Ishikawa (cell line): Measurements from ENCODE around the gene PCCB.

ENCODE experiments used
- CEBPB ChIP-seq: IDR thresholded peaks from 2 replicates; pipeline ENCODE4 v1.6.1; 2012
- CREB1 ChIP-seq: IDR thresholded peaks from 2 replicates; pipeline ENCODE4 v1.6.1; 2012; ENCODE audit warnings: low read depth
- EGR1 ChIP-seq: IDR thresholded peaks from 2 replicates; pipeline ENCODE4 v1.6.1; 2012
- EP300 ChIP-seq: IDR thresholded peaks from 2 replicates; pipeline ENCODE4 v1.6.1; 2012; ENCODE audit warnings: borderline replicate concordance
- FOXM1 ChIP-seq: IDR thresholded peaks from 2 replicates; pipeline ENCODE4 v1.6.1; 2012; ENCODE audit warnings: low read depth, borderline replicate concordance
- NFIC ChIP-seq: IDR thresholded peaks from 2 replicates; pipeline ENCODE4 v1.6.1; 2012
- RAD21 ChIP-seq: IDR thresholded peaks from 2 replicates; pipeline ENCODE4 v1.6.1; 2012; ENCODE audit warnings: low read depth
- TAF1 ChIP-seq: IDR thresholded peaks from 2 replicates; pipeline ENCODE4 v1.6.1; 2012; ENCODE audit warnings: low read depth, mild to moderate bottlenecking
- TCF12 ChIP-seq: IDR thresholded peaks from 2 replicates; pipeline ENCODE4 v1.6.1; 2012; ENCODE audit warnings: low read depth
- TEAD4 ChIP-seq: IDR thresholded peaks from 2 replicates; pipeline ENCODE4 v1.6.1; 2012
- YY1 ChIP-seq: IDR thresholded peaks from 2 replicates; pipeline ENCODE4 v1.6.1; 2012; ENCODE audit warnings: low read depth
- ZBTB7A ChIP-seq: IDR thresholded peaks from 2 replicates; pipeline ENCODE4 v1.6.1; 2012; ENCODE audit warnings: low read depth
- TF ChIP-seq, protein P1 (sequence below): IDR thresholded peaks from 2 replicates; pipeline ENCODE4 v1.6.1; 2012
- TF ChIP-seq, protein P2 (sequence below): IDR thresholded peaks from 2 replicates; pipeline ENCODE4 v1.6.1; 2012; ENCODE audit warnings: low read depth, mild to moderate bottlenecking
- TF ChIP-seq, protein P3 (sequence below): IDR thresholded peaks from 2 replicates; pipeline ENCODE4 v1.6.1; 2012

The PCCB gene

DNA sequence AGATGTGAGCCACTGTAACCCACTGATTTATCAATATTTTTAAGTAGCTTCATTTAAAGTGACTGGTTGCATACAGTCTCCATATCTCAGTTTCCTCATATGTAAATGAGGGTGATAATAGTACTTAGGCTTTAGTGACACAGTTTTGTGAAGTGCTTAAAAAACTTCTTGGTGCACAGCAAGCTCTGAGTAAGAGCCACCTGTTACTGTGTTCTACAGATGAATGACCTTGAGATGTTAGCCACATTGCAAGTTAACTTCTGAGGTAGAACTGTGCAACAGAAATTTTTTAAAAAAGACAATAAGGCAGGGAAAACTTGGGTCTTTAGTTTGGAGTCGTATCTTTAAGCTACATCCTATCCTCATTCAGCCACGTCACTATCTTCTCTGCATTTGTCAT lies 43.1 kb downstream of the PCCB start:
- TF ChIP-seq ZBTB7A (no peak), RAD21 (no peak), YY1 (no peak), TAF1 (no peak), FOXM1 (no peak), CEBPB (no peak), EGR1 (no peak), EP300 (no peak), CREB1 (no peak), TCF12 (no peak), NFIC (no peak), TEAD4 (no peak)
- TF ChIP-seq, protein P1, sequence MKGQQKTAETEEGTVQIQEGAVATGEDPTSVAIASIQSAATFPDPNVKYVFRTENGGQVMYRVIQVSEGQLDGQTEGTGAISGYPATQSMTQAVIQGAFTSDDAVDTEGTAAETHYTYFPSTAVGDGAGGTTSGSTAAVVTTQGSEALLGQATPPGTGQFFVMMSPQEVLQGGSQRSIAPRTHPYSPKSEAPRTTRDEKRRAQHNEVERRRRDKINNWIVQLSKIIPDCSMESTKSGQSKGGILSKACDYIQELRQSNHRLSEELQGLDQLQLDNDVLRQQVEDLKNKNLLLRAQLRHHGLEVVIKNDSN, result no peak
- TF ChIP-seq, protein P2, sequence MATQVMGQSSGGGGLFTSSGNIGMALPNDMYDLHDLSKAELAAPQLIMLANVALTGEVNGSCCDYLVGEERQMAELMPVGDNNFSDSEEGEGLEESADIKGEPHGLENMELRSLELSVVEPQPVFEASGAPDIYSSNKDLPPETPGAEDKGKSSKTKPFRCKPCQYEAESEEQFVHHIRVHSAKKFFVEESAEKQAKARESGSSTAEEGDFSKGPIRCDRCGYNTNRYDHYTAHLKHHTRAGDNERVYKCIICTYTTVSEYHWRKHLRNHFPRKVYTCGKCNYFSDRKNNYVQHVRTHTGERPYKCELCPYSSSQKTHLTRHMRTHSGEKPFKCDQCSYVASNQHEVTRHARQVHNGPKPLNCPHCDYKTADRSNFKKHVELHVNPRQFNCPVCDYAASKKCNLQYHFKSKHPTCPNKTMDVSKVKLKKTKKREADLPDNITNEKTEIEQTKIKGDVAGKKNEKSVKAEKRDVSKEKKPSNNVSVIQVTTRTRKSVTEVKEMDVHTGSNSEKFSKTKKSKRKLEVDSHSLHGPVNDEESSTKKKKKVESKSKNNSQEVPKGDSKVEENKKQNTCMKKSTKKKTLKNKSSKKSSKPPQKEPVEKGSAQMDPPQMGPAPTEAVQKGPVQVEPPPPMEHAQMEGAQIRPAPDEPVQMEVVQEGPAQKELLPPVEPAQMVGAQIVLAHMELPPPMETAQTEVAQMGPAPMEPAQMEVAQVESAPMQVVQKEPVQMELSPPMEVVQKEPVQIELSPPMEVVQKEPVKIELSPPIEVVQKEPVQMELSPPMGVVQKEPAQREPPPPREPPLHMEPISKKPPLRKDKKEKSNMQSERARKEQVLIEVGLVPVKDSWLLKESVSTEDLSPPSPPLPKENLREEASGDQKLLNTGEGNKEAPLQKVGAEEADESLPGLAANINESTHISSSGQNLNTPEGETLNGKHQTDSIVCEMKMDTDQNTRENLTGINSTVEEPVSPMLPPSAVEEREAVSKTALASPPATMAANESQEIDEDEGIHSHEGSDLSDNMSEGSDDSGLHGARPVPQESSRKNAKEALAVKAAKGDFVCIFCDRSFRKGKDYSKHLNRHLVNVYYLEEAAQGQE, result no peak

DNA sequence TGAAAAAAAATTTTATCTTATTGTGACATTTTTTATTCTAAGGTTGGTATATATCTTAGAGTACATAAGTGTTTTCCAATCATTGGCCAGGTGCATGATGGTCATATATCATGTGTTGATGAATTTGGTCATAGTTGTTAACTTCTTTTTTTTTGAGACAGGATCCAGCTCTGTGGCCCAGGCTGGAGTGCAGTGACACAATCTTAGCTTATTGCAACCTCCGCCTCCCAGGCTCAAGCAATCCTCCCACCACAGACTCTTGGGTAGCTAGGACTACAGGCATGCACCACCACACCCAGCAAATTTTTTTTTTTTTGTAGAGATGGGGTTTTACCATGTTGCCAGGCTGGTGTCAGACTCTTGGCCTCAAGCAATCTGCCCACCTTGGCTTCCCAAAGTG lies 44.0 kb downstream of the PCCB start:
- TF ChIP-seq CEBPB (no peak), EP300 (no peak), EGR1 (no peak), TEAD4 (no peak)
- TF ChIP-seq, protein P3, sequence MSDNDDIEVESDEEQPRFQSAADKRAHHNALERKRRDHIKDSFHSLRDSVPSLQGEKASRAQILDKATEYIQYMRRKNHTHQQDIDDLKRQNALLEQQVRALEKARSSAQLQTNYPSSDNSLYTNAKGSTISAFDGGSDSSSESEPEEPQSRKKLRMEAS, result no peak

DNA sequence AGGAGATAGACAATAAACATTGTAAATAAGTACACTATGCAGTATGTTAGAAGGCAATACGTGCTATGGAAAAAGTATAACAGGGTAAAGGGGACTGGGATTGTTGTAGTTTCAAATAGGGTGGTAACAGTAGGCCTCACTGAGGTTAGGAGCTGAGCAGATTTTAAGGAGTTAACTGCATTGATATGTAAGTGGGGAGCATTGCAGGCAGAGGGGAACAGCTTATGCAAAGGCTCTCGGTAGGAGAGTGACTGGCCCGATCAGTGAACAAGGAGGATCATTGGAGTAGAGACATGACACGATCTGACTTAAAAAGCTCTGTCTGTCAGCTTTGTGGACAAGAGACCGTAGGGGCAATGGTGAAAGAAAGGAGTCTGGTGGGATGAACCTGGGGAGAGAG lies 46.8 kb downstream of the PCCB start:
- TF ChIP-seq EP300 (no peak), RAD21 (no peak), YY1 (no peak), TEAD4 (no peak), TAF1 (no peak), TCF12 (no peak), NFIC (no peak), CREB1 (no peak), ZBTB7A (no peak), CEBPB (no peak), FOXM1 (no peak), EGR1 (no peak)
- TF ChIP-seq, protein P3, result no peak
- TF ChIP-seq, protein P1, result no peak
- TF ChIP-seq, protein P2, result no peak

DNA sequence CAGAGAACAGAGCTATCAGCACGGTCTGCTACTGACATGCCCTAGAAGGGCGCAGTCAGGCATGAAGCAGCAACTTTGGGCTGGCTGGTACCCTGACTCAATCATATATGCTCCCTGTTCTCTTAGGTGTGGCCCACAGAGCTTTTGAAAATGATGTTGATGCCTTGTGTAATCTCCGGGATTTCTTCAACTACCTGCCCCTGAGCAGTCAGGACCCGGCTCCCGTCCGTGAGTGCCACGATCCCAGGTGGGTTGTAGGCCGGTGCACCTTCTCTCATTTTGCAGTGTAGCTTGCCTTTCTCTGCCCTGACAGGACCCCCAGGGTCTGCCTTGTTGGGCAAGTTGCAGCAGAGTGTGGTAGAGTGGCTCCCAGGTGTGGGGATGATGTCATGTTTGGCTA lies 47.7 kb downstream of the PCCB start:
- TF ChIP-seq, protein P2, result no peak
- no peak for TF ChIP-seq TEAD4
- no peak for TF ChIP-seq EP300

DNA sequence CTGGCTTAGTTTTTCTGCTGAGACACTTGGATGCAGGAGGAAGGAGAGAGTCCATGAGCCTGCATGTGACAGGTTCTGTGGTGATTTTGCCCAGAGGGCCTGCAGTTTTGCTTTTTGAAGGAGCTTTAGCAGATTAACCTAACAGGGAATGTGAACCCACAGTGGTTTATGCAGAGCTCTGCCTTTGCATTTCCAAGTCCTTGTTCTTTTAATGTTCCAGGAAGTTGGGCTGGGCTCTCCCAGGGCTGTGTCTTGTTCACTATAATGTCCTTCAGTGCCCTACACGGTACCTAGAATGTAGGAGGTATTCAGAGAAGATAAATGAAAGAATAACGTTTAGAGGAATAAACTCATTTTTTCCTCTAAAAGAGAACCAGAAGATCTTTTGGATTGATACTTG lies 50.3 kb downstream of the PCCB start:
- TF ChIP-seq ZBTB7A (no peak), TAF1 (no peak), EP300 (no peak), RAD21 (no peak), TEAD4 (no peak), CREB1 (no peak), FOXM1 (no peak), NFIC (no peak), TCF12 (no peak), YY1 (no peak), EGR1 (no peak), CEBPB (no peak)
- TF ChIP-seq, protein P1, result no peak
- TF ChIP-seq, protein P2, result no peak
- TF ChIP-seq, protein P3, result no peak
